Parathyroid adenoma (tissue), 2 donors: ENCODE data around the gene LY6G5B.

Experiments
- H2AFZ ChIP-seq: fragments of 300-600 bp; sonication (generic); one replicate; pipeline ENCODE4 v1.7.0; 2017; ENCODE audit warnings: antibody characterized with exemption, mild to moderate bottlenecking
- H3K27ac ChIP-seq: fragments of 300-600 bp; sonication (generic); one replicate; pipeline ENCODE4 v1.7.0; 2017
- H3K27me3 ChIP-seq: fragments of 300-600 bp; sonication (generic); one replicate; pipeline ENCODE4 v1.7.0; 2017; ENCODE audit warnings: low read length; ENCODE audit not compliant: control insufficient read depth, insufficient read depth
- H3K36me3 ChIP-seq: fragments of 300-600 bp; sonication (generic); one replicate; pipeline ENCODE4 v1.7.0; 2017; ENCODE audit warnings: low read length; ENCODE audit not compliant: control insufficient read depth, insufficient read depth
- H3K4me1 ChIP-seq: fragments of 300-600 bp; sonication (generic); one replicate; pipeline ENCODE4 v1.7.0; 2017; ENCODE audit warnings: control low read depth
- H3K4me2 ChIP-seq: fragments of 300-600 bp; sonication (generic); one replicate; pipeline ENCODE4 v1.7.0; 2017; ENCODE audit warnings: low read length
- H3K4me3 ChIP-seq: fragments of 300-600 bp; sonication (generic); one replicate; pipeline ENCODE4 v1.7.0; 2017; ENCODE audit warnings: low read depth, low read length
- H3K79me2 ChIP-seq: fragments of 300-600 bp; sonication (generic); one replicate; pipeline ENCODE4 v1.7.0; 2017; ENCODE audit warnings: control low read depth
- H3K9ac ChIP-seq: fragments of 300-600 bp; sonication (generic); one replicate; pipeline ENCODE4 v1.7.0; 2017; ENCODE audit warnings: mild to moderate bottlenecking
- H3K9me3 ChIP-seq: fragments of 300-600 bp; sonication (generic); one replicate; pipeline ENCODE4 v1.7.0; 2017; ENCODE audit warnings: low read length; ENCODE audit not compliant: control insufficient read depth
- CTCF ChIP-seq: fragments of 300-600 bp; sonication (generic); IDR thresholded peaks from one replicate; pipeline ENCODE4 v1.7.0; 2017; ENCODE audit warnings: antibody characterized with exemption, mild to moderate bottlenecking
- donor health status: primary hyperparathyroidism.

Gene LY6G5B

GRCh38 chr6:31677955-31678354 lies 8.2 kb downstream of the LY6G5B start:
- Histone ChIP-seq H3K4me1 (peaks cover 9% of the 10 kb centered on the region), H3K79me2 (no peaks in the 10 kb centered on the region), H3K27ac (no peak overlapping the region), H3K36me3 (no peaks in the 10 kb centered on the region), H3K9ac (no peak overlapping the region), H3K4me3 (no peak overlapping the region), H2AFZ (no peak overlapping the region), H3K4me2 (no peak overlapping the region), H3K9me3 (no peaks in the 10 kb centered on the region), H3K27me3 (no peaks in the 10 kb centered on the region)
- TF ChIP-seq CTCF: no peak

- H3K79me2 ChIP-seq: no peaks in the 10 kb centered on the region
- no peaks in the 10 kb centered on the region for H3K36me3 ChIP-seq
- H3K4me1 ChIP-seq: peaks cover 9% of the 10 kb centered on the region
- peak within 1 kb of the TSS; percentile 72 for H3K4me2 ChIP-seq
- H3K9me3 ChIP-seq: no peaks in the 10 kb centered on the region
- peak within 1 kb of the TSS; percentile 31 for H3K9ac ChIP-seq
- TF ChIP-seq CTCF: peak; percentile 61
- no peaks in the 10 kb centered on the region for H3K27me3 ChIP-seq
- peak within 1 kb of the TSS; percentile 64 for H3K27ac ChIP-seq
- peak within 1 kb of the TSS; percentile 93 for H2AFZ ChIP-seq
- peak within 1 kb of the TSS; percentile 40 for H3K4me3 ChIP-seq
These were observed 10.7 kb downstream of the LY6G5B start, which contains the start of gene LY6G5C for GRCh38 chr6:31680226-31681134. TSS of gene LY6G5C (minus strand) at chr6:31681067. CDS start at chr6:31680373, 694 bp downstream.

- peaks cover 9% of the 10 kb centered on the region for H3K4me1 ChIP-seq
- H3K27me3 ChIP-seq: no peaks in the 10 kb centered on the region
- no peaks in the 10 kb centered on the region for H3K79me2 ChIP-seq
- H3K4me3 ChIP-seq: peak overlapping the region; percentile 40
- H2AFZ ChIP-seq: peak overlapping the region; percentile 93
- TF ChIP-seq CTCF: no peak
- no peaks in the 10 kb centered on the region for H3K36me3 ChIP-seq
- no peaks in the 10 kb centered on the region for H3K9me3 ChIP-seq
- H3K9ac ChIP-seq: no peak overlapping the region
- peak overlapping the region; percentile 72 for H3K4me2 ChIP-seq
- H3K27ac ChIP-seq: peak overlapping the region; percentile 64
These were observed 11.4 kb downstream of the LY6G5B start for GRCh38 chr6:31681135-31681671.

- H3K9ac ChIP-seq: no peak overlapping the region
These were observed 13.8 kb downstream of the LY6G5B start for GRCh38 chr6:31683591-31683990.

More at GRCh38 chr6:31683591-31683990, 13.8 kb downstream of the LY6G5B start:
- Histone ChIP-seq H3K27ac (peak overlapping the region; percentile 66), H3K9me3 (no peaks in the 10 kb centered on the region), H3K4me2 (peak overlapping the region; percentile 47), H3K4me3 (peak overlapping the region; percentile 60), H3K4me1 (peaks cover 9% of the 10 kb centered on the region), H3K27me3 (no peaks in the 10 kb centered on the region), H3K36me3 (no peaks in the 10 kb centered on the region), H3K79me2 (no peaks in the 10 kb centered on the region), H2AFZ (peak overlapping the region; percentile 82)
- no peak for TF ChIP-seq CTCF
